LNCAP (cell line): Measurements from ENCODE around the gene PTGDR2.

Experiments used
- CTCF ChIP-seq: fragments of 450-650 bp; IDR thresholded peaks from 2 replicates; pipeline ENCODE4 v1.5.1; 2017; ENCODE audit warnings: mild to moderate bottlenecking

Gene PTGDR2

GRCh38 chr11:60847281-60847680, 8.5 kb downstream of the PTGDR2 start:
- TF ChIP-seq CTCF = no peak

GRCh38 chr11:60845338-60845737, 10.4 kb downstream of the PTGDR2 start:
- TF ChIP-seq CTCF = no peak

- TF ChIP-seq CTCF = no peak
Observed at GRCh38 chr11:60844870-60845221, 10.9 kb downstream of the PTGDR2 start.

GRCh38 chr11:60844045-60844869, 11.5 kb downstream of the PTGDR2 start:
- no peak for TF ChIP-seq CTCF

GRCh38 chr11:60842668-60843600, 12.8 kb downstream of the PTGDR2 start:
- no peak for TF ChIP-seq CTCF

GRCh38 chr11:60841797-60842667, 13.7 kb downstream of the PTGDR2 start, which contains the start of gene CCDC86:
Gene CCDC86, plus strand, starts transcription at chr11:60842113. Its CDS starts 12 bp downstream, at chr11:60842125.
- TF ChIP-seq CTCF = no peak
